A549 (cell line): ENCODE data around the gene DGKD. TPM values are rescaled to one million over a fixed set of nuclear protein-coding genes. Genes with fewer than 3 reads are reported as not detected.

Experiments
- ATAC-seq, 2 experiments: fragments of 200-7000 bp in 1 of 2; fragments of >200 bp in 1 of 2; cut with Nextera tagmentation in 1 of 2; cut with Tn5 transposase in 1 of 2; 3 replicates each; pipeline versions ENCODE4 v1.8.0 to v1.9.1; 2018 to 2020; ENCODE audit warnings: mild to moderate bottlenecking in 1 of 2, moderate library complexity in 1 of 2
- CTCF ChIA-PET: fragments of 300-600 bp; sonication (Branson Sonifier 250); formaldehyde crosslinking; extraction: SDS; loops from one replicate; lab custom pipeline; 2021; ENCODE audit warnings: antibody characterized with exemption, inconsistent platforms; lab: Yijun Ruan, JAX
- POLR2A ChIA-PET: fragments of 350-600 bp; formaldehyde crosslinking; extraction: SDS; loops from one replicate; lab custom pipeline; 2021; ENCODE audit warnings: antibody characterized with exemption, inconsistent platforms; lab: Yijun Ruan, JAX
- DNase-seq, 2 experiments: peaks; one replicate each; pipeline versions ENCODE4 v3.0.0 to v3.0.0-alpha.2; 2011 to 2016; ENCODE audit warnings: low read depth in 1 of 2, low spot score in 1 of 2
- FAIRE-seq: peaks from 2 replicates; lab custom pipeline; 2011; peaks lifted over from hg19 to GRCh38; lab: Jason Lieb, UNC
- H3K27ac ChIP-seq, 2 experiments: fragments of >200 bp; sonication (Bioruptor Twin); formaldehyde crosslinking; 3 replicates each; pipeline ENCODE4 v1.5.1; 2016 to 2017
- H3K4me1 ChIP-seq: fragments of >200 bp; sonication (Bioruptor Twin); formaldehyde crosslinking; 3 replicates; pipeline ENCODE4 v1.6.1; 2016
- H3K4me2 ChIP-seq: fragments of >200 bp; sonication (Bioruptor Twin); formaldehyde crosslinking; 3 replicates; pipeline ENCODE4 v1.6.1; 2016
- H3K4me3 ChIP-seq: fragments of >200 bp; sonication (Bioruptor Twin); formaldehyde crosslinking; 3 replicates; pipeline ENCODE4 v1.5.1; 2016
- H3K9me3 ChIP-seq: fragments of >200 bp; sonication (Bioruptor Twin); formaldehyde crosslinking; 3 replicates; pipeline ENCODE4 v1.6.1; 2016
- ATOH8 ChIP-seq: fragments of 250-450 bp; sonication (Bioruptor Pico); IDR thresholded peaks from 2 replicates; pipeline ENCODE4 v1.5.0; 2020; ENCODE audit warnings: low read depth, mild to moderate bottlenecking, moderate library complexity
- CBX8 ChIP-seq: fragments of 200-600 bp; sonication (generic); IDR thresholded peaks from 2 replicates; pipeline ENCODE4 v1.6.1; 2016
- EHF ChIP-seq: fragments of 250-450 bp; sonication (Bioruptor Pico); IDR thresholded peaks from 2 replicates; pipeline ENCODE4 v1.5.0; 2020; ENCODE audit warnings: mild to moderate bottlenecking
- ELK1 ChIP-seq: fragments of 150-350 bp; IDR thresholded peaks from 2 replicates; pipeline ENCODE4 v1.6.1; 2014; ENCODE audit warnings: low read depth, mild to moderate bottlenecking, low read length
- EP300 ChIP-seq, 2 experiments: fragments of >200 bp; sonication (Bioruptor Twin); formaldehyde crosslinking; IDR thresholded peaks; 2 replicates in 1 of 2; 3 replicates in 1 of 2; pipeline ENCODE4 v1.6.1; 2016 to 2017
- FOSL2 ChIP-seq, 2 experiments: fragments of 450-650 bp in 1 of 2; fragments of >200 bp in 1 of 2; sonication (Bioruptor Twin) in 1 of 2; formaldehyde crosslinking; IDR thresholded peaks; 2 replicates each; pipeline versions ENCODE4 v1.5.0 to v1.6.1; 2016 to 2020; ENCODE audit warnings: mild to moderate bottlenecking in 1 of 2, moderate library complexity in 1 of 2
- HMGXB4 ChIP-seq: fragments of 250-450 bp; sonication (Bioruptor Pico); IDR thresholded peaks from 2 replicates; pipeline ENCODE4 v1.5.0; 2021; ENCODE audit warnings: mild to moderate bottlenecking, moderate library complexity, borderline replicate concordance
- HOXA7 ChIP-seq: fragments of 250-450 bp; sonication (Bioruptor Pico); IDR thresholded peaks from 2 replicates; pipeline ENCODE4 v1.5.0; 2020; ENCODE audit warnings: mild to moderate bottlenecking, moderate library complexity
- HOXB5 ChIP-seq: fragments of 250-450 bp; sonication (Bioruptor Pico); IDR thresholded peaks from 2 replicates; pipeline ENCODE4 v1.5.0; 2020; ENCODE audit warnings: mild to moderate bottlenecking, moderate library complexity
- JUNB ChIP-seq: fragments of >200 bp; sonication (Bioruptor Twin); formaldehyde crosslinking; IDR thresholded peaks from 2 replicates; pipeline ENCODE4 v1.6.1; 2016
- NR3C1 ChIP-seq: fragments of >200 bp; sonication (Bioruptor Twin); formaldehyde crosslinking; IDR thresholded peaks from 3 replicates; pipeline ENCODE4 v1.6.1; 2017
- PBX3 ChIP-seq: IDR thresholded peaks from 2 replicates; pipeline ENCODE4 v1.6.1; 2012
- RCOR1 ChIP-seq: fragments of 150-350 bp; IDR thresholded peaks from 2 replicates; pipeline ENCODE4 v1.6.1; 2014; ENCODE audit warnings: antibody characterized with exemption, low read length, low read depth
- REST ChIP-seq: fragments of 200-600 bp; sonication (generic); IDR thresholded peaks from 2 replicates; pipeline ENCODE4 v1.6.1; 2016; ENCODE audit warnings: antibody characterized with exemption, mild to moderate bottlenecking, moderate library complexity
- RFX5 ChIP-seq: fragments of 450-650 bp; IDR thresholded peaks from 2 replicates; pipeline ENCODE4 v1.7.1; 2014; ENCODE audit warnings: antibody characterized with exemption, mild to moderate bottlenecking, moderate library complexity
- TP53 ChIP-seq: fragments of 250-450 bp; sonication (Bioruptor Pico); IDR thresholded peaks from 2 replicates; pipeline ENCODE4 v1.5.0; 2021; ENCODE audit warnings: mild to moderate bottlenecking, moderate library complexity
- ZFP36 ChIP-seq: fragments of 450-650 bp; IDR thresholded peaks from 2 replicates; pipeline ENCODE4 v1.6.1; 2014; ENCODE audit warnings: borderline replicate concordance; ENCODE audit not compliant: partially characterized antibody
- ZSCAN20 ChIP-seq: fragments of 250-450 bp; sonication (Bioruptor Pico); IDR thresholded peaks from 2 replicates; pipeline ENCODE4 v1.8.0; 2022; ENCODE audit warnings: mild to moderate bottlenecking, moderate library complexity
- WGBS: methylation state at CpG from one replicate; pipeline ENCODE4 v1.1.6; 2017; ENCODE audit errors: missing lambda C conversion rate; 5-methylcytosine and 5-hydroxymethylcytosine counted together
- polyA plus RNA-seq, 4 experiments: library from polyadenylated mRNA; depleted of rRNA in 3 of 4; stranded (reverse); fragments of >200 nt; fragmentation: RNase III in 1 of 4; extraction: RNeasy Plus Mini Kit Qiagen cat#74134 plus additional on column Dnase treatment in 1 of 4; gene quantifications; 2 replicates in 3 of 4; 3 replicates in 1 of 4; pipeline ENCODE4 v1.2.3, GENCODE V29; 2011 to 2017

DGKD gene
- polyA plus RNA-seq, 2 of the 4 experiments (the other 2 are of a cell fraction) = 68.8 to 99.6 TPM

GRCh38 chr2:233417282-233417681, 63.0 kb downstream of the DGKD start:
- WGBS = 96% methylated on average over 1 of the region's 1 CpG
- peaks cover 95% of the 10 kb centered on the region for H3K4me1 ChIP-seq

GRCh38 chr2:233418052-233418760, 63.9 kb downstream of the DGKD start:
- ChIA-PET POLR2A (interaction anchor here (1.2 kb wide), 1 partner anchor 37 kb away, joined by 3 read pairs; no protein-coding TSS in a partner anchor), CTCF (interaction anchor here (0.6 to 23.2 kb wide), 7 partner anchors 14 to 439 kb away, joined by 3 to 356 read pairs (median 3); no protein-coding TSS in a partner anchor)
- 37% methylated on average over 3 of the region's 3 CpGs for WGBS
- peak in 1 of 2 experiments; percentile 39 for DNase-seq
- Histone ChIP-seq H3K4me2 (peak overlapping the region; percentile 90), H3K4me3 (peak overlapping the region; percentile 47), H3K4me1 (peaks cover 97% of the 10 kb centered on the region), H3K27ac (peak overlapping the region; percentile 95 to 99), H3K9me3 (no peaks in the 10 kb centered on the region)
- no peak for FAIRE-seq
- ATAC-seq = no peak
- TF ChIP-seq HMGXB4 (CRISPR knock-in tag) (no peak), ZFP36 (no peak), EHF (CRISPR knock-in tag) (peak; percentile 39; the same call in 1 of the 2 replicates), FOSL2 (IDR thresholded peaks at IDR 0.05) (no peak), FOSL2 (CRISPR knock-in tag; IDR thresholded peaks at IDR 0.05) (no peak), NR3C1 (no peak), ELK1 (no peak), HOXB5 (peak; percentile 81), EP300 (IDR thresholded peaks at IDR 0.05) (no peak), ATOH8 (peak; percentile 52; the same call in 1 of the 2 replicates), ZSCAN20 (no peak), TP53 (CRISPR knock-in tag) (no peak), JUNB (no peak)

More at GRCh38 chr2:233417282-233417681, 63.0 kb downstream of the DGKD start:
- peaks cover 4% of the 10 kb centered on the region; the same call in 2 of the 3 replicates for H3K9me3 ChIP-seq
- DNase-seq (no peak), FAIRE-seq (no peak), ATAC-seq (no peak)
- CTCF ChIA-PET = interaction anchor here (0.7 to 23.2 kb wide), 5 partner anchors 13 to 416 kb away, joined by 4 to 356 read pairs (median 20); no protein-coding TSS in a partner anchor
- POLR2A ChIA-PET = interaction anchor here (0.9 kb wide), 1 partner anchor 10 kb away, joined by 3 read pairs; no protein-coding TSS in a partner anchor
- TF ChIP-seq PBX3 (no peak), ZSCAN20 (no peak), REST (no peak), RFX5 (no peak), CBX8 (no peak), RCOR1 (no peak), HOXA7 (CRISPR knock-in tag) (no peak)
- peak overlapping the region; percentile 95 to 99 for H3K27ac ChIP-seq
- H3K4me2 ChIP-seq = peak overlapping the region; percentile 90
- H3K4me3 ChIP-seq = 0 out of 3 replicates have a peak overlapping the region, but pooled peaks have one; percentile 32
